HUES64 (cell line): ENCODE results near the gene DCLRE1C.
"Not testable (repeated sequence)": the region's sequence is repeated elsewhere in the genome, so short reads cannot be mapped to it uniquely, and the experiment has no call there.

Experiments used
- H3K27ac ChIP-seq: 2 replicates; pipeline ENCODE4 v1.7.0; 2013; ENCODE audit warnings: low read depth, low read length, inconsistent platforms
- H3K27me3 ChIP-seq: 2 replicates; pipeline ENCODE4 v1.6.1; 2013; ENCODE audit warnings: mild to moderate bottlenecking, low read length; ENCODE audit not compliant: insufficient read depth
- H3K36me3 ChIP-seq: 2 replicates; pipeline ENCODE4 v1.6.1; 2013; ENCODE audit warnings: mild to moderate bottlenecking, low read length; ENCODE audit not compliant: insufficient read depth
- H3K4me1 ChIP-seq: 2 replicates; pipeline ENCODE4 v1.6.1; 2013; ENCODE audit warnings: mild to moderate bottlenecking, low read length, moderate library complexity; ENCODE audit not compliant: insufficient read depth
- H3K4me3 ChIP-seq: 2 replicates; pipeline ENCODE4 v1.5.1; 2013; ENCODE audit warnings: mild to moderate bottlenecking, low read length, moderate library complexity
- H3K9ac ChIP-seq: 2 replicates; pipeline ENCODE4 v1.6.1; 2013; ENCODE audit warnings: mild to moderate bottlenecking, low read depth, low read length
- H3K9me3 ChIP-seq: 2 replicates; pipeline ENCODE4 v1.6.1; 2013; ENCODE audit warnings: low read depth, low read length; ENCODE audit not compliant: insufficient read depth
- WGBS: fragments of 150-250, 120-280 bp; methylation state at CpG from one replicate; pipeline ENCODE4 v1.1.7; 2013; ENCODE audit warnings: missing lambda C conversion rate; 5-methylcytosine and 5-hydroxymethylcytosine counted together

The DCLRE1C gene

GRCh38 chr10:14971867-14972448 is 18.1 kb upstream of the DCLRE1C start:
- Histone ChIP-seq H3K27me3 (no peaks in the 10 kb centered on the region), H3K9me3 (no peaks in the 10 kb centered on the region), H3K9ac (no peak overlapping the region), H3K4me3 (no peak overlapping the region), H3K4me1 (no peaks in the 10 kb centered on the region), H3K27ac (no peak overlapping the region), H3K36me3 (no peaks in the 10 kb centered on the region)
- 37% methylated on average over 3 of the region's 4 CpGs for WGBS

GRCh38 chr10:14967897-14968296 is 14.0 kb upstream of the DCLRE1C start:
- WGBS = 92% methylated on average over 2 of the region's 2 CpGs
- Histone ChIP-seq H3K27me3 (no peaks in the 10 kb centered on the region), H3K9me3 (no peaks in the 10 kb centered on the region), H3K9ac (no peak overlapping the region), H3K4me1 (no peaks in the 10 kb centered on the region), H3K36me3 (no peaks in the 10 kb centered on the region), H3K27ac (no peak overlapping the region), H3K4me3 (no peak overlapping the region)

GRCh38 chr10:14959221-14960057 is 5.5 kb upstream of the DCLRE1C start, which contains the start of gene MEIG1:
MEIG1 (plus strand) TSS chr10:14959388; CDS start chr10:14966469, 7,081 bp downstream.
- WGBS = under 1% methylated on average over 60 of the region's 60 CpGs
- H3K36me3 ChIP-seq = no peaks in the 10 kb centered on the region
- H3K9ac ChIP-seq = peak within 1 kb of the TSS; percentile 81
- peak within 1 kb of the TSS; percentile 69 for H3K4me3 ChIP-seq
- peaks cover 3% of the 10 kb centered on the region; the same call in 1 of the 2 replicates for H3K4me1 ChIP-seq
- peak within 1 kb of the TSS; percentile 96 for H3K27ac ChIP-seq
- H3K9me3 ChIP-seq = no peaks in the 10 kb centered on the region
- no peaks in the 10 kb centered on the region for H3K27me3 ChIP-seq

- no peaks in the 10 kb centered on the region for H3K36me3 ChIP-seq
- H3K9ac ChIP-seq = no peak overlapping the region
- no peaks in the 10 kb centered on the region for H3K9me3 ChIP-seq
- H3K27me3 ChIP-seq = no peaks in the 10 kb centered on the region
- peak overlapping the region; percentile 69 for H3K4me3 ChIP-seq
- WGBS = 62% methylated on average over 10 of the region's 12 CpGs
- H3K4me1 ChIP-seq = peaks cover 3% of the 10 kb centered on the region; the same call in 1 of the 2 replicates
- no peak overlapping the region; the same call in 1 of the 2 replicates for H3K27ac ChIP-seq
Observed at GRCh38 chr10:14958872-14959220, 5.0 kb upstream of the DCLRE1C start.

- H3K9ac ChIP-seq = no peak overlapping the region
- 94% methylated on average over 19 of the region's 19 CpGs for WGBS
- peak overlapping the region; percentile 75 for H3K4me3 ChIP-seq
- H3K27me3 ChIP-seq = no peaks in the 10 kb centered on the region
- H3K27ac ChIP-seq = no peak overlapping the region
- peaks cover 9% of the 10 kb centered on the region for H3K4me1 ChIP-seq
- no peaks in the 10 kb centered on the region for H3K9me3 ChIP-seq
- H3K36me3 ChIP-seq = no peaks in the 10 kb centered on the region
Observed at GRCh38 chr10:14954934-14955333, 1.0 kb upstream of the DCLRE1C start.

GRCh38 chr10:14953424-14954000 is 384 bp downstream of the DCLRE1C start:
- no peaks in the 10 kb centered on the region for H3K27me3 ChIP-seq
- peak overlapping the region; percentile 75 for H3K4me3 ChIP-seq
- WGBS = under 1% methylated on average over 32 of the region's 32 CpGs
- H3K27ac ChIP-seq = peak overlapping the region; percentile 91; the same call in 1 of the 2 replicates
- H3K36me3 ChIP-seq = no peaks in the 10 kb centered on the region
- no peaks in the 10 kb centered on the region for H3K9me3 ChIP-seq
- peaks cover 9% of the 10 kb centered on the region for H3K4me1 ChIP-seq
- peak overlapping the region; percentile 71; the same call in 1 of the 2 replicates for H3K9ac ChIP-seq

GRCh38 chr10:14952851-14953423 is 959 bp downstream of the DCLRE1C start:
- peaks cover 5% of the 10 kb centered on the region; the same call in 1 of the 2 replicates for H3K36me3 ChIP-seq
- no peaks in the 10 kb centered on the region for H3K9me3 ChIP-seq
- peak overlapping the region; percentile 91; the same call in 1 of the 2 replicates for H3K27ac ChIP-seq
- H3K27me3 ChIP-seq = no peaks in the 10 kb centered on the region
- peak overlapping the region; percentile 75 for H3K4me3 ChIP-seq
- 3% methylated on average over 9 of the region's 10 CpGs for WGBS
- peaks cover 9% of the 10 kb centered on the region for H3K4me1 ChIP-seq
- peak overlapping the region; percentile 71; the same call in 1 of the 2 replicates for H3K9ac ChIP-seq

- 91% methylated on average over 5 of the region's 5 CpGs for WGBS
- no peak overlapping the region for H3K9ac ChIP-seq
- no peaks in the 10 kb centered on the region for H3K27me3 ChIP-seq
- no peak overlapping the region for H3K27ac ChIP-seq
- peaks cover 6% of the 10 kb centered on the region; the same call in 1 of the 2 replicates for H3K4me1 ChIP-seq
- H3K9me3 ChIP-seq = no peaks in the 10 kb centered on the region
- H3K4me3 ChIP-seq = no peak overlapping the region
- H3K36me3 ChIP-seq = peaks cover 33% of the 10 kb centered on the region
Observed at GRCh38 chr10:14949291-14949690, 4.6 kb downstream of the DCLRE1C start.

- Histone ChIP-seq H3K27ac (no peak overlapping the region), H3K36me3 (peaks cover 39% of the 10 kb centered on the region)
Observed at GRCh38 chr10:14947268-14947667, 6.6 kb downstream of the DCLRE1C start.

GRCh38 chr10:14945108-14945507 is 8.8 kb downstream of the DCLRE1C start:
- peaks cover 44% of the 10 kb centered on the region for H3K36me3 ChIP-seq
- no peak overlapping the region for H3K9ac ChIP-seq
- no peak overlapping the region for H3K4me3 ChIP-seq
- H3K27me3 ChIP-seq = no peaks in the 10 kb centered on the region
- H3K4me1 ChIP-seq = no peaks in the 10 kb centered on the region
- no peaks in the 10 kb centered on the region for H3K9me3 ChIP-seq
- 97% methylated on average over 5 of the region's 5 CpGs for WGBS
- no peak overlapping the region for H3K27ac ChIP-seq

More at GRCh38 chr10:14947268-14947667, 6.6 kb downstream of the DCLRE1C start:
- Histone ChIP-seq H3K9ac (no peak overlapping the region), H3K9me3 (no peaks in the 10 kb centered on the region), H3K27me3 (no peaks in the 10 kb centered on the region), H3K4me1 (no peaks in the 10 kb centered on the region), H3K4me3 (no peak overlapping the region)
- WGBS = 98% methylated on average over 1 of the region's 1 CpG

- WGBS = 96% methylated on average over 5 of the region's 7 CpGs
- not testable (repeated sequence) for H3K9me3 ChIP-seq
Observed at GRCh38 chr10:14942950-14943338, 11.0 kb downstream of the DCLRE1C start.

More at GRCh38 chr10:14942950-14943338, 11.0 kb downstream of the DCLRE1C start:
- H3K4me3 ChIP-seq, H3K9ac ChIP-seq, H3K4me1 ChIP-seq, H3K27ac ChIP-seq, H3K27me3 ChIP-seq: not testable (repeated sequence)
- peaks cover 41% of the 10 kb centered on the region for H3K36me3 ChIP-seq
